CD4-positive, alpha-beta T cell treated with Interferon alpha-2 for 1 hour (primary cell): ENCODE results near the gene PBX4.
"Not testable (repeated sequence)": the region's sequence is repeated elsewhere in the genome, so short reads cannot be mapped to it uniquely, and the experiment has no call there.

ENCODE experiments used
- DNase-seq, 2 donors: peaks; one replicate each; pipeline ENCODE4 v3.0.0-alpha.2; 2020 to 2022

Gene PBX4

GRCh38 chr19:19626516-19627472 lies 8.3 kb upstream of the PBX4 start:
- DNase-seq = no peak

GRCh38 chr19:19624032-19624570 lies 5.6 kb upstream of the PBX4 start:
- no peak for DNase-seq

- DNase-seq = no peak
These were observed 4.9 kb upstream of the PBX4 start for GRCh38 chr19:19623383-19623782.

- DNase-seq = no peak
These were observed 1.3 kb upstream of the PBX4 start for GRCh38 chr19:19619849-19620210.

GRCh38 chr19:19619181-19619848 lies 828 bp upstream of the PBX4 start:
- DNase-seq = no peak

DNA sequence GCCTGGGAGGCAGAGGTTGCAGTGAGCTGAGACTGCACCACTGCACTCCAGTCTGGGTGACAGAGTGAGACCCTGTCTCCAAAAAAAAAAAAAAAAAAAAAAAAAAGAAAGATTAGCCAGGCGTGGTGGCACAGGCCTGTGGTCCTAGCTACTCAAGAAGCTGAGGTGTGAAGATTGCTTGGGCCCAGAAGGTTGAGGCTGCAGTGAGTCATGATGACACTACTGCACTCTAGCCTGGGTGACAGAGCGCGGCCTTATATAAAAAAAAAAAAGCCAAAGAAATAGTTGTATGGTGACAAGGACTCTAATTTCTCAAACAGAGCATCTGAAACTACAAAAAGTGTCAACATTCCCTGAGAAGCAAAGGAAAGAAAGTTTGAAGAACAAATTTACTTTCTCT lies 3.4 kb downstream of the PBX4 start:
- DNase-seq = peak; percentile 55 to 70

DNA sequence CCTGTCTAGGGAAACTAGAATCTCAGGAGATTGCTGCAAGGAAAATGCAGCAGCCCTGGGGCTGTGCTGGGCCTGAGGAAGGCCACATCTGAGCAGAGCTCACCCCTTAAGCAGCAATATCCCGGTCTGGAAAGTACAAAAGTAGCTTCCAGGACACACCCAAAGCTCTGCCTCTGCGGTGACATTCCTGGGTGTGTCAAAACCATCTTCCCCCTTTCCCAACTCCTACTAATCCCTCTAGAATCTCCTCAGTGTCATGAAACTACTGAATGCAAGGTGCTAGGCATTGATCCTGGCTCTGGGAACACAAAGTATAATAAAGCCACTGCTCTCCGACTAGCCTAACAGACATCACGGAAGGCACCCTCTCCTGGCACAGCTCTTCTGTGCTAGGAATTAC lies 5.0 kb downstream of the PBX4 start:
- no peak for DNase-seq

GRCh38 chr19:19610376-19611202 lies 7.9 kb downstream of the PBX4 start:
- no peak for DNase-seq

DNA sequence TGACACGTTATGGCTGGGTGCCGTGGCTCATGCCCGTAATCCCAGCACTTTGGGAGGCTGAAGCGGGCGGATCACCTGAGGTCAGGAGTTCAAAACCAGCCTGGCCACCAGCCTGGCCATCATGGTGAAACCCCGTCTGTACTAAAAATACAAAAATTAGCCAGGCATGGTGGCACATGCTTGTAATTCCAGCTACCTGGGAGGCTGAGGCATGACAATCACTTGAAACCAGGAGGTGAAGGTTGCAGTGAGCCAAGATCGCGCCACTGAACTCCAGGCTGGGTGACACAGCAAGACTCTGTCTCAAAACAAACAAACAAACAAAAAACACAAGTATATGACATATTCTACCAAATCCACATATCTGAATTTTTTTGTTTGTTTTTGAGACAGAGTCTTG lies 11.8 kb downstream of the PBX4 start:
- DNase-seq = not testable (repeated sequence)

DNA sequence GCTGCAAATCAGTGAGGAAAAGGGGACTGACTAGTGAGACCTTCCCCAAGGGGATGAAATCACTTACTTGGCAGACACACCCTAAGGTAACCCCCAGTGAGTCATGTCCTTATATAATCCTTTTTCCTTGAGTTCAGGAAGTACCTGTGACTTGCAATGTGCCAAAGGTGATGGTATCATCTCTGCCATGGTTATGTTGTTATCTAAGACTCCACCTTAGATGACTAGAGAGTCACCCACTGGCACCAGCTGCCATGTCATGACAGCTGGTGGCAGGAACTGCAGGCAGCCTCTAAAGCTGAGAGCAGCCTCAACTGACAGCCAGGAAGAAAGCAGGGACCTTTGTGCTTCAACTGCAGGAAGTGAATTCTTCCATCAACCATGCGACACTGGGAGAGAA lies 12.5 kb downstream of the PBX4 start:
- peak; percentile 38 to 79 for DNase-seq

GRCh38 chr19:19602713-19603324 lies 15.7 kb downstream of the PBX4 start:
- no peak for DNase-seq

DNA sequence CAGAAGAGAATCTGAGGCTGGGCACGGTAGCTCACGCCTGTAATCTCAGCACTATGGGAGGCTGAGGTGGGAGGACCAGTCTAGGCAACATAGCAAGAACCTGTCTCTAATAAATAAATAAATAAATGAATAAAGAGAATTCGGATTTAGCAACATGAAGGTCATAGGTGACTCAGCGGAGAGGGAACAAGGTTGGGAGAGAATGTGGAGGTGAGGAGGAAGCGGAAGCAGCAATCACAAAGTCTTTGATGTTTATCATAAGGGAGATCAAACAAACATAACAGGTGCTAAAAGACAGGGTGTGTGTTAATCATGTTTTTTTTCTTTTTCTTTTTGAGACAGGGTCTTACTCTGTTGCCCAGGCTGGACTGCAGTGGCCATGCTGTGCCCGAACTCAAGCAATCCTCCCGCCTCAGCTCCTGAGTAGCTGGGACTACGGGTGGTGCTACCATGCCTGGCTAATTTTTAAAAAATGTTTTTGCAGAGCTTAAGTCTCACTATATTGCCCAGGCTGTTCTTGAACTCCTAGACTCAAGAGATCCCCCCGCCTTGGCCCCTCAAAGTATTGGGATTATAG lies 16.3 kb downstream of the PBX4 start:
- peak; percentile 24 to 72 for DNase-seq

GRCh38 chr19:19600793-19601330 lies 17.6 kb downstream of the PBX4 start:
- DNase-seq = peak in 1 of 2 donors; percentile 48

- peak; percentile 74 to 78 for DNase-seq
These were observed 19.6 kb downstream of the PBX4 start for GRCh38 chr19:19598728-19599451.

GRCh38 chr19:19597809-19598306 lies 20.6 kb downstream of the PBX4 start:
- peak; percentile 77 to 92 for DNase-seq

GRCh38 chr19:19595171-19595701 lies 23.3 kb downstream of the PBX4 start:
- no peak for DNase-seq

DNA sequence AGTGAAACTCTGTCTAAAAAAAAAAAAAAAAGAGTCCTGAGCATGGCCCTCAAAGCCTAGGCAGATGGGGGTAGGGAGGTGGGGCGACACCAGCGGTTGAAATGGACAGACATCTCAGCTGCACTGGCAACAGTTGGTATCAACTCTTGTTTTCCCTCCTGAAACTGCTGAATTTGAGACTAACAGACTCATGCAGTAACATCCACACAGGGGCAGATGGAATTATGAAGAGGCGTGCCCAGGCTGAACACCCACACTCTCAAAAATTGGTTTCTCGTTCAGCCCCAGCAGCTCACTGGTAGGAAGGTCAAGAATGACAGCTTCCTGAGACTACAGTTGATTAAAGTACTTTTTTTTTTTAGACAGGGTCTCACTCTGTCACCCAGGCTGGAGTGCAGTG lies 24.1 kb downstream of the PBX4 start:
- no peak for DNase-seq

GRCh38 chr19:19592690-19593089 lies 25.8 kb downstream of the PBX4 start:
- no peak for DNase-seq

DNA sequence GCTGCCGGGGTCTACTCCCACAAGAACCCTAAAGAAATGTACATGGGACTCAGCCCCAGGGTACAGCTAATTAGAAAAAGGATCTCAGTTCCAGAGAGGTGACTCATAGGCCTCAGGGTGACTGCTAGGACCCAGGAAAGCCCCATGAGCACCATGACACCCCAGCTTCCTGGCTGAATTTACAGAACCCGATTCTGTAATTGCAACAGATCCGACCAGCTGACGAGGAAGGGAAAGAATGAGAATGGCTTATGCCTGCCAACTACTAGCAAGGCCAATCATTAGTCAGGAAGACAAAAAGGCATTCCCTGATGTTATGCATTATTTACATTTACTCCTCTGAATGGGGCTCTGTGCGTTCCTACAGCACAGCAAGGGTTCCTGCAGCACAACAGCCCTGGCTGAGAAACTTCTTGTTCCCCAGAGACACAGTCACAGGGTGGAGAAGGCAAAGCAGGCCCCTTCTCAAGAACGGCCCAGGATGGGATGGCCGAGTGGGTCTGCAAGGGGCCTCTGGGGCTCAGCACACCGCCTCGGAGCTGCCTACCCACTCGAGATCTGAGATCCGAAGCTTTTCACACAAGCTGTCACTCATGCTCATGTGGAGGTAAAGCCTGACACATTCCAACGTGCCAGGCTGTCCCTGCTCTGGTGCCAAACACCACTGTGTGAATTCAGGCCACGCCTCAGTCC lies 27.2 kb downstream of the PBX4 start:
- peak; percentile 74 to 82 for DNase-seq

DNA sequence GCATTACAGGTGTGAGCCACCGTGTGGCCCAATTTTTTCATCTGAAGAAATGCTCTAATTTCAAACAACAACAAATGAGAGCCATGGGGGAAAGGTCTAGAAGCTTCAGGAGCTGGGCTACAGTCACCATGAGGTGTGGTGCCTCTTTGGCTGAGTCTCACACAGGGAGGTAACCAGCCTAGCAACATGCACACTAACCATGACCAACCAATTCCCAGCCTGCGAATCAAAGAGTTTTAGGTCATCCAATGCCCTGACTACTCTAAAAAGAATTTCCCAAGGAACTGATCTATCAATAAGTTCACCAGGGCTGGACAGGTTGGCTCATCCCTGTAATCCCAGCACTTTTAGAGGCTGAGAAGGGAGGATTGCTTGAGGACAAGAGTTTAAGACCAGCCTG lies 29.9 kb downstream of the PBX4 start:
- DNase-seq = no peak
